Activated CD8-positive, alpha-beta T cell treated with anti-CD3 and anti-CD28 coated beads for 36 hours (primary cell): ENCODE measurements around the gene MYH11. TPM values are rescaled to one million over a fixed set of nuclear protein-coding genes. Genes with fewer than 3 reads are reported as not detected.

Experiments used
- ATAC-seq: fragments of 200-7000 bp; cut with Tn5 transposase; one replicate; pipeline ENCODE4 v1.10.0; 2021; ENCODE audit warnings: mild to moderate bottlenecking, moderate library complexity
- CTCF ChIA-PET: fragments of 350-600 bp; sonication (Branson Sonifier 250); formaldehyde crosslinking; loops from one replicate; lab custom pipeline; 2021; ENCODE audit warnings: antibody characterized with exemption; lab: Charles Lee
- POLR2A ChIA-PET: fragments of 350-600 bp; sonication (Branson Sonifier 250); formaldehyde crosslinking; loops from one replicate; lab custom pipeline; 2021; ENCODE audit warnings: antibody characterized with exemption; lab: Charles Lee
- DNase-seq: peaks from one replicate; pipeline ENCODE4 v3.0.0-alpha.2; 2020
- H3K27ac Mint-ChIP-seq: one replicate; pipeline ENCODE4 v1.8.0; 2021; ENCODE audit warnings: mild to moderate bottlenecking, mixed read lengths
- H3K27me3 Mint-ChIP-seq: one replicate; pipeline ENCODE4 v1.8.0; 2021; ENCODE audit warnings: mixed read lengths
- H3K36me3 Mint-ChIP-seq: one replicate; pipeline ENCODE4 v1.8.0; 2021; ENCODE audit warnings: low read depth, mixed read lengths
- H3K4me1 Mint-ChIP-seq: one replicate; pipeline ENCODE4 v1.8.0; 2021; ENCODE audit warnings: low read depth, mixed read lengths
- H3K4me3 Mint-ChIP-seq: one replicate; pipeline ENCODE4 v1.8.0; 2021; ENCODE audit warnings: mild to moderate bottlenecking, moderate library complexity, mixed read lengths
- H3K9me3 Mint-ChIP-seq: one replicate; pipeline ENCODE4 v1.8.0; 2021; ENCODE audit warnings: mixed read lengths
- CTCF ChIP-seq: fragments of 200-600 bp; IDR thresholded peaks from one replicate; pipeline ENCODE4 v1.8.0; 2022; ENCODE audit warnings: antibody characterized with exemption, mild to moderate bottlenecking
- intact Hi-C: fragments of 100-400 bp; cut with micrococcal nuclease; formaldehyde crosslinking; loops from one replicate; pipeline ENCODE4 v1.10.0; 2022
- total RNA-seq, 2 experiments: library from RNA; stranded (reverse); gene quantifications; one replicate each; pipeline ENCODE4 v1.2.3, GENCODE V29; 2021

Gene MYH11
- total RNA-seq, 2 experiments from 2014 or later = not detected

- CTCF ChIA-PET = no interaction called here
- Mint-ChIP-seq H3K4me1 (peaks cover 23% of the 10 kb centered on the region), H3K36me3 (no peaks in the 10 kb centered on the region), H3K4me3 (no peak overlapping the region), H3K27ac (no peak overlapping the region), H3K9me3 (no peaks in the 10 kb centered on the region), H3K27me3 (no peaks in the 10 kb centered on the region)
- TF ChIP-seq CTCF = no peak
- peak; percentile 69 for DNase-seq
- ATAC-seq = peak; percentile 67
- POLR2A ChIA-PET = interaction anchor here (1.0 kb wide), 1 partner anchor 11 kb away, joined by 5 read pairs; the partner anchor contains the start of gene CEP20
- intact Hi-C loops = no loop called here
These were observed 42.8 kb upstream of the MYH11 start for GRCh38 chr16:15899538-15900100.

- no peak overlapping the region for H3K4me3 Mint-ChIP-seq
- H3K27me3 Mint-ChIP-seq = no peaks in the 10 kb centered on the region
- H3K4me1 Mint-ChIP-seq = peaks cover 23% of the 10 kb centered on the region
- no peak for TF ChIP-seq CTCF
- intact Hi-C loops = no loop called here
- no peaks in the 10 kb centered on the region for H3K9me3 Mint-ChIP-seq
- no peak for DNase-seq
- H3K27ac Mint-ChIP-seq = no peak overlapping the region
- ATAC-seq = no peak
- CTCF ChIA-PET = no interaction called here
- POLR2A ChIA-PET = interaction anchor here (1.2 kb wide), 1 partner anchor 10 kb away, joined by 7 read pairs; the partner anchor contains the start of gene CEP20
- no peaks in the 10 kb centered on the region for H3K36me3 Mint-ChIP-seq
These were observed 41.8 kb upstream of the MYH11 start for GRCh38 chr16:15898654-15899053.

- Mint-ChIP-seq H3K9me3 (no peaks in the 10 kb centered on the region), H3K27ac (peak overlapping the region; percentile 69), H3K4me3 (no peak overlapping the region), H3K36me3 (no peaks in the 10 kb centered on the region), H3K4me1 (peaks cover 23% of the 10 kb centered on the region), H3K27me3 (no peaks in the 10 kb centered on the region)
- POLR2A ChIA-PET = interaction anchor here (1.2 to 1.4 kb wide), 2 partner anchors 9 to 10 kb away, joined by 7 read pairs; partner anchors contain the start of gene CEP20
- CTCF ChIA-PET = no interaction called here
- intact Hi-C loops = no loop called here
- TF ChIP-seq CTCF = no peak
- peak; percentile 90 for ATAC-seq
- DNase-seq = peak; percentile 67
These were observed 41.0 kb upstream of the MYH11 start for GRCh38 chr16:15897834-15898254.

GRCh38 chr16:15897121-15897780 is 40.4 kb upstream of the MYH11 start:
- no peak overlapping the region for H3K27ac Mint-ChIP-seq
- DNase-seq (no peak), ATAC-seq (no peak)
- intact Hi-C loops = no loop called here
- TF ChIP-seq CTCF = no peak
- no peaks in the 10 kb centered on the region for H3K9me3 Mint-ChIP-seq
- no peak overlapping the region for H3K4me3 Mint-ChIP-seq
- no peaks in the 10 kb centered on the region for H3K27me3 Mint-ChIP-seq
- CTCF ChIA-PET = no interaction called here
- H3K4me1 Mint-ChIP-seq = peaks cover 23% of the 10 kb centered on the region
- H3K36me3 Mint-ChIP-seq = no peaks in the 10 kb centered on the region
- POLR2A ChIA-PET = interaction anchor here (1.4 kb wide), 1 partner anchor 9 kb away, joined by 7 read pairs; the partner anchor contains the start of gene CEP20
